IMR-90 (cell line): ENCODE data around the gene KCNK6. TPM values are rescaled to one million over a fixed set of nuclear protein-coding genes. Genes with fewer than 3 reads are reported as not detected.

Source experiments
- ATAC-seq: fragments of 200-7000 bp; cut with Tn5 transposase; 2 replicates; pipeline ENCODE4 v1.9.1; 2020; ENCODE audit warnings: low read depth, mild to moderate bottlenecking, moderate library complexity
- BruUV-seq: library from RNA; stranded (reverse); fragments of 400-500 nt; replicated peaks from 2 replicates; lab custom pipeline; 2021; lab: Mats Ljungman, UMichigan
- CTCF ChIA-PET: fragments of 300-600 bp; formaldehyde crosslinking; extraction: SDS; loops from one replicate; lab custom pipeline; 2021; ENCODE audit warnings: antibody characterized with exemption; lab: Yijun Ruan, JAX
- POLR2A ChIA-PET: fragments of 300-600 bp; sonication (Branson Sonifier 250); formaldehyde crosslinking; loops from one replicate; lab custom pipeline; 2022; ENCODE audit warnings: antibody characterized with exemption; ENCODE audit not compliant: unreplicated experiment; lab: Charles Lee
- DNase-seq: peaks from one replicate; pipeline ENCODE4 v3.0.0; 2013
- H2AFZ ChIP-seq: replicated peaks from 2 replicates; pipeline ENCODE3; 2013; ENCODE audit warnings: low read length, mild to moderate bottlenecking; ENCODE audit not compliant: poor library complexity
- H2AK5ac ChIP-seq: 2 replicates; pipeline ENCODE4 v1.6.1; 2013; ENCODE audit warnings: low read depth, low read length, inconsistent platforms
- H2AK9ac ChIP-seq: replicated peaks from 2 replicates; pipeline ENCODE3; 2013; ENCODE audit warnings: mild to moderate bottlenecking, low read depth, low read length, moderate library complexity; ENCODE audit not compliant: poor library complexity
- H2BK120ac ChIP-seq: 2 replicates; pipeline ENCODE4 v1.6.1; 2013; ENCODE audit warnings: low read depth, low read length, inconsistent platforms
- H2BK15ac ChIP-seq: 3 replicates; pipeline ENCODE4 v1.6.1; 2013; ENCODE audit warnings: low read depth, low read length, inconsistent platforms
- H2BK20ac ChIP-seq: 2 replicates; pipeline ENCODE4 v1.6.1; 2013; ENCODE audit warnings: low read depth, mild to moderate bottlenecking, inconsistent platforms, low read length, moderate library complexity
- H2BK5ac ChIP-seq: 2 replicates; pipeline ENCODE4 v1.6.1; 2013; ENCODE audit warnings: mild to moderate bottlenecking, low read depth, low read length, inconsistent platforms; ENCODE audit not compliant: poor library complexity, severe bottlenecking
- H3K14ac ChIP-seq: replicated peaks from 2 replicates; pipeline ENCODE4 v1.6.1; 2013; ENCODE audit warnings: low read depth, low read length, inconsistent platforms
- H3K18ac ChIP-seq: 2 replicates; pipeline ENCODE4 v1.6.1; 2013; ENCODE audit warnings: low read depth, low read length, control low read depth
- H3K23ac ChIP-seq: 2 replicates; pipeline ENCODE4 v1.6.1; 2013; ENCODE audit warnings: low read depth, low read length, inconsistent platforms
- H3K27ac ChIP-seq: 2 replicates; pipeline ENCODE4 v1.5.1; 2013; ENCODE audit warnings: mild to moderate bottlenecking, control low read depth, low read length; ENCODE audit not compliant: insufficient read depth
- H3K27me3 ChIP-seq: 2 replicates; pipeline ENCODE4 v1.6.1; 2013; ENCODE audit warnings: low read length; ENCODE audit not compliant: control insufficient read depth, insufficient read depth
- H3K36me3 ChIP-seq: 2 replicates; pipeline ENCODE4 v1.6.1; 2013; ENCODE audit warnings: low read length, mixed read lengths; ENCODE audit not compliant: control insufficient read depth, insufficient read depth
- H3K4ac ChIP-seq: 2 replicates; pipeline ENCODE4 v1.6.1; 2013; ENCODE audit warnings: low read depth, low read length, inconsistent platforms
- H3K4me1 ChIP-seq: 2 replicates; pipeline ENCODE4 v1.6.1; 2013; ENCODE audit warnings: low read length, mixed read lengths; ENCODE audit not compliant: control insufficient read depth, insufficient read depth
- H3K4me2 ChIP-seq: 2 replicates; pipeline ENCODE4 v1.6.1; 2013; ENCODE audit warnings: low read depth, mild to moderate bottlenecking, control low read depth, low read length, moderate library complexity
- H3K4me3 ChIP-seq: 2 replicates; pipeline ENCODE4 v1.5.1; 2013; ENCODE audit warnings: low read depth, mild to moderate bottlenecking, control low read depth, low read length, moderate library complexity; ENCODE audit not compliant: insufficient read depth
- H3K56ac ChIP-seq: 2 replicates; pipeline ENCODE4 v1.6.1; 2013; ENCODE audit warnings: low read length, inconsistent platforms; ENCODE audit not compliant: insufficient read depth; ENCODE audit errors: extremely low read depth
- H3K79me1 ChIP-seq, 2 experiments: 2 replicates each; pipeline ENCODE4 v1.6.1; 2013; ENCODE audit warnings: low read length in 2 of 2, inconsistent platforms in 1 of 2, low read depth in 1 of 2
- H3K9ac ChIP-seq: 2 replicates; pipeline ENCODE4 v1.6.1; 2013; ENCODE audit warnings: low read depth, low read length, control low read depth
- H3K9me1 ChIP-seq: 2 replicates; pipeline ENCODE4 v1.6.1; 2013; ENCODE audit warnings: low read length, inconsistent platforms; ENCODE audit not compliant: insufficient read depth
- H3K9me3 ChIP-seq: 2 replicates; pipeline ENCODE4 v1.6.1; 2013; ENCODE audit warnings: low read length; ENCODE audit not compliant: control insufficient read depth, insufficient read depth
- H4K20me1 ChIP-seq: 2 replicates; pipeline ENCODE4 v1.6.1; 2013; ENCODE audit warnings: low read length, inconsistent platforms; ENCODE audit not compliant: insufficient read depth
- H4K5ac ChIP-seq: 2 replicates; pipeline ENCODE4 v1.6.1; 2013; ENCODE audit warnings: mild to moderate bottlenecking, low read depth, low read length, control low read depth
- H4K8ac ChIP-seq, 2 experiments: 2 replicates each; pipeline ENCODE4 v1.6.1; 2013; ENCODE audit warnings: low read depth in 2 of 2, low read length in 2 of 2, control low read depth in 1 of 2, inconsistent platforms in 1 of 2
- H4K91ac ChIP-seq: 2 replicates; pipeline ENCODE4 v1.6.1; 2013; ENCODE audit warnings: low read depth, low read length, inconsistent platforms; ENCODE audit not compliant: insufficient read depth
- FOS ChIP-seq: fragments of 150-350 bp; IDR thresholded peaks from 2 replicates; pipeline ENCODE4 v1.6.1; 2016; ENCODE audit warnings: low read depth, low read length
- POLR2A ChIP-seq: IDR thresholded peaks from 2 replicates; pipeline ENCODE4 v1.6.1; 2012; ENCODE audit warnings: mild to moderate bottlenecking, low read depth, low read length
- WGBS, 2 experiments: methylation state at CpG; one replicate each; pipeline versions ENCODE4 v1.1.5 to v1.1.7; 2013; ENCODE audit warnings: missing lambda C conversion rate in 2 of 2; ENCODE audit not compliant: insufficient read length in 1 of 2; ENCODE audit errors: extremely low coverage in 2 of 2; 5-methylcytosine and 5-hydroxymethylcytosine counted together
- dilution Hi-C: fragments of 300-500 bp; cut with HindIII; formaldehyde crosslinking; loops from one replicate; pipeline ENCODE4 v1.14.3; 2018; ENCODE audit warnings: low sequenced_read_pairs; ENCODE audit not compliant: unreplicated experiment
- in situ Hi-C: fragments of 300-500 bp; cut with MboI; formaldehyde crosslinking; loops from 3 replicates; pipeline ENCODE4 v1.14.3; 2019; ENCODE audit warnings: low sequenced_read_pairs, inconsistent platforms, mixed read lengths
- intact Hi-C: fragments of 100-400 bp; cut with micrococcal nuclease; formaldehyde crosslinking; loops from 2 replicates; pipeline ENCODE4 v1.10.0; 2022
- polyA plus RNA-seq, 3 experiments: library from polyadenylated mRNA; depleted of rRNA; stranded (reverse); fragments of >200 nt; gene quantifications; 2 replicates each; pipeline ENCODE4 v1.2.3, GENCODE V29; 2012; ENCODE audit warnings: low replicate concordance in 1 of 3
- total RNA-seq: library from RNA; depleted of rRNA; stranded (reverse); fragments of >200 nt; gene quantifications from 2 replicates; pipeline ENCODE4 v1.2.3, GENCODE V29; 2012
- TF ChIP-seq, protein P1 (sequence below): fragments of 150-350 bp; IDR thresholded peaks from 2 replicates; pipeline ENCODE4 v1.6.1; 2016; ENCODE audit warnings: low read depth, mild to moderate bottlenecking, low read length, moderate library complexity, borderline replicate concordance

KCNK6 gene
- total and polyA plus RNA-seq, 2 of the 4 experiments (the other 2 are of a cell fraction): 2.7 to 4.5 TPM

- Histone ChIP-seq H2AFZ (no peak overlapping the region), H3K27me3 (no peaks in the 10 kb centered on the region; the same call in 1 of the 2 replicates), H3K4ac (no peak overlapping the region), H2BK15ac (no peak overlapping the region), H3K23ac (no peak overlapping the region), H3K9ac (no peak overlapping the region), H2AK5ac (no peak overlapping the region), H3K56ac (no peak overlapping the region), H3K4me2 (no peak overlapping the region), H3K4me3 (no peak overlapping the region), H4K5ac (no peak overlapping the region), H3K14ac (no peak overlapping the region), H3K9me3 (no peaks in the 10 kb centered on the region), H3K18ac (no peak overlapping the region), H2BK5ac (no peak overlapping the region), H4K8ac (no peak overlapping the region), H2BK20ac (no peak overlapping the region), H3K9me1 (0 out of 2 replicates have a peak, but pooled peaks cover 5% of the 10 kb centered on the region), H3K79me1 (no peaks in the 10 kb centered on the region), H3K36me3 (peaks cover 17% of the 10 kb centered on the region), H2AK9ac (no peak overlapping the region), H2BK120ac (no peak overlapping the region), H4K20me1 (no peaks in the 10 kb centered on the region), H3K4me1 (peaks cover 6% of the 10 kb centered on the region), H4K91ac (no peak overlapping the region), H3K27ac (no peak overlapping the region)
- no TSS peak for BruUV-seq
- CTCF ChIA-PET: interaction anchor here (0.9 kb wide), 1 partner anchor 79 kb away, joined by 4 read pairs; no protein-coding TSS in a partner anchor
- no peak for ATAC-seq
- in situ Hi-C loops: no loop called here
- WGBS, 2 experiments: 55% methylated on average over 2 of the region's 7 CpGs; no CpG with 5 or more reads in 1 of the 2 experiments
- no peak for DNase-seq
- intact Hi-C loops: no loop called here
- dilution Hi-C loops: no loop called here
- POLR2A ChIA-PET: no interaction called here
- TF ChIP-seq POLR2A (no peak), FOS (no peak)
- TF ChIP-seq, protein P1, sequence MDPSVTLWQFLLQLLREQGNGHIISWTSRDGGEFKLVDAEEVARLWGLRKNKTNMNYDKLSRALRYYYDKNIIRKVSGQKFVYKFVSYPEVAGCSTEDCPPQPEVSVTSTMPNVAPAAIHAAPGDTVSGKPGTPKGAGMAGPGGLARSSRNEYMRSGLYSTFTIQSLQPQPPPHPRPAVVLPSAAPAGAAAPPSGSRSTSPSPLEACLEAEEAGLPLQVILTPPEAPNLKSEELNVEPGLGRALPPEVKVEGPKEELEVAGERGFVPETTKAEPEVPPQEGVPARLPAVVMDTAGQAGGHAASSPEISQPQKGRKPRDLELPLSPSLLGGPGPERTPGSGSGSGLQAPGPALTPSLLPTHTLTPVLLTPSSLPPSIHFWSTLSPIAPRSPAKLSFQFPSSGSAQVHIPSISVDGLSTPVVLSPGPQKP: no peak
These were observed 3.6 kb downstream of the KCNK6 start for GRCh38 chr19:38323291-38323690.
